A549 (cell line): Measurements from ENCODE around the gene SLC25A11.

Source experiments
- BCL3 ChIP-seq: fragments of >200 bp; sonication (Bioruptor Twin); formaldehyde crosslinking; IDR thresholded peaks from 3 replicates; pipeline ENCODE4 v1.6.1; 2016
- CTCF ChIP-seq: fragments of >200 bp; sonication (Bioruptor Twin); formaldehyde crosslinking; IDR thresholded peaks from 3 replicates; pipeline ENCODE4 v1.5.1; 2016
- EP300 ChIP-seq, 2 experiments: fragments of >200 bp; sonication (Bioruptor Twin); formaldehyde crosslinking; IDR thresholded peaks; 2 replicates in 1 of 2; 3 replicates in 1 of 2; pipeline ENCODE4 v1.6.1; 2016 to 2017
- HOXA7 ChIP-seq: fragments of 250-450 bp; sonication (Bioruptor Pico); IDR thresholded peaks from 2 replicates; pipeline ENCODE4 v1.5.0; 2020; ENCODE audit warnings: mild to moderate bottlenecking, moderate library complexity
- JUN ChIP-seq, 2 experiments: fragments of >200 bp; sonication (Bioruptor Twin); formaldehyde crosslinking; IDR thresholded peaks; 2 replicates in 1 of 2; 3 replicates in 1 of 2; pipeline ENCODE4 v1.6.1; 2016 to 2017
- NR3C1 ChIP-seq: fragments of >200 bp; sonication (Bioruptor Twin); formaldehyde crosslinking; IDR thresholded peaks from 3 replicates; pipeline ENCODE4 v1.6.1; 2017
- POLR2A ChIP-seq: IDR thresholded peaks from 2 replicates; pipeline ENCODE4 v1.6.1; 2012; ENCODE audit warnings: mild to moderate bottlenecking, low read length
- REST ChIP-seq: fragments of 200-600 bp; sonication (generic); IDR thresholded peaks from 2 replicates; pipeline ENCODE4 v1.6.1; 2016; ENCODE audit warnings: antibody characterized with exemption, mild to moderate bottlenecking, moderate library complexity
- RNF2 ChIP-seq: fragments of 200-600 bp; sonication (generic); IDR thresholded peaks from 2 replicates; pipeline ENCODE4 v1.6.1; 2016; ENCODE audit warnings: low read depth, mild to moderate bottlenecking, antibody characterized with exemption, moderate library complexity, borderline replicate concordance
- SMC3 ChIP-seq: fragments of >200 bp; sonication (Bioruptor Twin); formaldehyde crosslinking; IDR thresholded peaks from 3 replicates; pipeline ENCODE4 v1.6.1; 2018; ENCODE audit warnings: inconsistent platforms

GRCh38 chr17:4935650-4936049 is 4.2 kb downstream of the SLC25A11 start:
- TF ChIP-seq CTCF (no peak), POLR2A (no peak), NR3C1 (no peak), EP300 (IDR thresholded peaks at IDR 0.05) (no peak), REST (no peak), JUN (IDR thresholded peaks at IDR 0.05) (no peak), BCL3 (no peak), SMC3 (no peak), RNF2 (no peak), HOXA7 (CRISPR knock-in tag) (no peak)
